Effector memory CD8-positive, alpha-beta T cell (primary cell): Measurements from ENCODE around the gene PCNX2.

Source experiments
- ATAC-seq: fragments of 150-1000 bp; cut with Tn5 transposase; replicated peaks from 2 replicates; pipeline ENCODE4 v1.10.0; 2021; ENCODE audit warnings: mild to moderate bottlenecking, moderate library complexity
- DNase-seq, 3 experiments: peaks; one replicate each; pipeline ENCODE4 v3.0.0; 2021
- H3K27ac Mint-ChIP-seq, 2 donors: one replicate each; pipeline ENCODE4 v1.8.0; 2022; ENCODE audit warnings: mild to moderate bottlenecking in 2 of 2, mixed read lengths in 2 of 2, moderate library complexity in 2 of 2
- H3K27me3 Mint-ChIP-seq, 2 donors: one replicate each; pipeline ENCODE4 v1.8.0; 2022; ENCODE audit warnings: mixed read lengths in 2 of 2
- H3K36me3 Mint-ChIP-seq: one replicate; pipeline ENCODE4 v1.8.0; 2022; ENCODE audit warnings: mild to moderate bottlenecking, moderate library complexity, mixed read lengths; ENCODE audit not compliant: insufficient read depth
- H3K4me1 Mint-ChIP-seq, 2 donors: one replicate each; pipeline ENCODE4 v1.8.0; 2022; ENCODE audit warnings: low read depth in 2 of 2, mixed read lengths in 2 of 2
- H3K4me3 Mint-ChIP-seq, 2 donors: one replicate each; pipeline ENCODE4 v1.8.0; 2022; ENCODE audit warnings: mild to moderate bottlenecking in 2 of 2, mixed read lengths in 2 of 2, moderate library complexity in 2 of 2
- H3K9me3 Mint-ChIP-seq, 2 donors: one replicate each; pipeline ENCODE4 v1.8.0; 2022; ENCODE audit warnings: mixed read lengths in 2 of 2

Gene PCNX2

DNA sequence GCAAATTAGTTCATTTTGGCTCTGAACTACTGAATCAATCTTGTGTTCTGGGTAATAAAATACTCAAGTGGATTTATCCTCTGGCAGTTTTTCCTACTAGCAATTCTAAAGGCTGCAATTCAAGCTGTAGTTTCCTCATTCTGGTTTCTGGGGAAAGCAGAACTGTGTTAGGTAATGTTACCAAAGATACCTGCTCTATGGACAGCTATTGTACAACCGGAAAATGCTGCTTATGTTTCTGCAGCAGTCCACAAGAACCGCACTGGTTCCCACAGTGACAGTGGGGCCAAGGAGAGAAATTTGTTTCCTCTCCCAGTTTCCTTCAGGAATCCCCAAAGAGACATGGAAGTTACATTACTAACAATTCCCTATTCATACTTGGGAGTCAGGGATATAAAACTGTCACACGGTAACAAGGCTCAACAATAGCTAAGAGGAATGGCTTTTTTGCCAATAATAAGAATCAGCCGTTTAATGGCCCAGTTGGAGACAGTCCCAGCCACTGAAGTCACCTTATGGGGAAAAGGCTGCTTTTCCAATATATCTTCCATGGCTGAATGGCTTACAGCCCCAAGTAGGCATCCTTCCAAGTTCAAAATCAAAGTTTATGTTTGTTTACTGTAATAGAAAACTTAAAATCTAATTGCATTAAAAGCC is 52.6 kb downstream of the PCNX2 start:
- H3K27ac Mint-ChIP-seq = no peak overlapping the region
- H3K4me1 Mint-ChIP-seq = peaks cover 0 to 6% of the 10 kb centered on the region in 2 donors
- peaks cover 3% of the 10 kb centered on the region for H3K36me3 Mint-ChIP-seq
- no peaks in the 10 kb centered on the region for H3K9me3 Mint-ChIP-seq
- DNase-seq (no peak), ATAC-seq (no peak)
- H3K27me3 Mint-ChIP-seq = no peaks in the 10 kb centered on the region
- H3K4me3 Mint-ChIP-seq = no peak overlapping the region

DNA sequence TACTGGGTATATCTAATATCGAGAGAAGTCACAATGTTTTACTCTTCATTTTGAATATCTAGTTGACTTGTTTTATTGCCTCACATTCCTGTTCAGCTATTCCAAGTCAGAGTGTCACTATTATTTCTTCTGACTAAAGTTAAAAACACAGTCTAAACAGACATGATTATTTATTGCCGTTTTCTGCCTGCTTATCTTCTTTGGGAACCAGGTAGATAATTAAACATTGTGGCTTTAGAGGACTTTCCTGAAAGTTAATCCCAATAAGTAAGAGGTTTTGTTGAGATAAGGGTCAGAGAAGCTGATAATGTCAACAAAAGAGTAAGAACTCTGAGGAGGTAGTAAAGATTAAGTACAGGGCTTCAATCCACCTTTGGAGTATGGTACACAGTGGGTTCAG is 53.8 kb downstream of the PCNX2 start:
- H3K27me3 Mint-ChIP-seq = no peaks in the 10 kb centered on the region
- no peak overlapping the region for H3K4me3 Mint-ChIP-seq

DNA sequence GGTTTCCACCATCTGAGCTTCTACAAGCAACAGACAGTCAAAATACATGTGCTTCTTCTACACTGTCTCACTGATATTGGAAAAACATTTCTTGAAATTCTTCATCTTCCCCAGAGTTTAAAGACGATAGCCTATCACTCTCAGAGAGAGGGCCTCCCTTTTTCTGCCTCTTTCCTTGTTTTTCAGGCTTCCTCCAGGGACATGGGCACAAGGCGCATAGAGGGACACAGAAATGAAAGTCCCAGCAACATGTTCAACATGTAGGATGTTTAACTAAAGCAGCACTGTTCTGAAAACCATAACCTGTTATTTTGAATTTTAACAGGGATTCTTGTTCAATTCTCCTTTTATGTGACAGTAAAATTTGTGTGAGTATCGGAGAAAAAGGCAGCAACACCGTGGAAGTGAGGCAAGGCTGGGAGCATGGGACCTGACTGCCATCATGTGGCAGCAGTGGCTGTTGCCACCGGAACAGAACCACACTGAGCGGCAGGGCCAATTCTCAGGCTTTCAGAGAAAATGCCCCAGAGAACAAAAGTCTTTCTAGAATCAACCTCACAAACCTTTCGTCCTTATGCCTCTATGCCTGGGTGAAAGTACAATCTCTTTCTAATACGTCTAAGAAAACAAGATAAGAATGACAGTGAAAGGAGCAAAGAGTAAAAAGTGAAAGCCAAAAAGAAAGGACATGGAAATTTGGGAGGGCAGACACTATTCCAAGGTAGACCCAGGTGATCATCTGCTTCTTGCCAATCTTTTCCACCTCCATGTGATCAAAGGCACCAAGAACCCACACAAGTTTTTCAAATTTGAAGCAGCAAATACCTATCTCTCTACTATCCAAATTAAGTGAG is 54.5 kb downstream of the PCNX2 start:
- ATAC-seq = no peak
- Mint-ChIP-seq H3K27ac (no peak overlapping the region), H3K4me3 (no peak overlapping the region), H3K4me1 (peaks cover 0 to 6% of the 10 kb centered on the region in 2 donors), H3K27me3 (no peaks in the 10 kb centered on the region), H3K9me3 (no peaks in the 10 kb centered on the region), H3K36me3 (peaks cover 7% of the 10 kb centered on the region)
- DNase-seq = no peak

More for the DNA sequence above, 53.8 kb downstream of the PCNX2 start:
- ATAC-seq = no peak
- Mint-ChIP-seq H3K27ac (peak overlapping the region in 1 of 2 donors; percentile 67), H3K36me3 (peaks cover 4% of the 10 kb centered on the region), H3K4me1 (peaks cover 0 to 6% of the 10 kb centered on the region in 2 donors), H3K9me3 (no peaks in the 10 kb centered on the region)
- DNase-seq = no peak

DNA sequence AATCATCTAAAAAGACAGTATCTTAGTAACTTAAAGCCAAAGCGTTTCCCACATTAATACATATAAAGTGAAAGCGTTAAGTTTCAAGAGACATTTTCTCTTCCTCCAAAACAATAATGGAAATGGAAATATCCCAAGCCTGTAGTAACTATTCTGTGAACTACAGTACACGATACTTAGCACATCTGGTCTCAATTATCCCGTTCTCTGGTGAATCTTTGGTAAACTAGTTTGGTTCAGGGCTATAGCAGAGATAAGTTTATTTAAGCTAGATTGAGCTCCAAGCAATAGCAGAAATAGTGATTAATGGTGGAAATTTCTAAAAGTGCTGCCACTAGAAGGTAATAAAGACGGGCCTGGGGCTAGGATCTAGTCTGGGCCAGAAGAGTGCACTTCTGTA is 55.2 kb downstream of the PCNX2 start:
- peaks cover 13% of the 10 kb centered on the region for H3K36me3 Mint-ChIP-seq
- ATAC-seq = no peak
- H3K9me3 Mint-ChIP-seq = no peaks in the 10 kb centered on the region
- H3K4me3 Mint-ChIP-seq = no peak overlapping the region
- H3K4me1 Mint-ChIP-seq = peaks cover 0 to 6% of the 10 kb centered on the region in 2 donors
- H3K27me3 Mint-ChIP-seq = no peaks in the 10 kb centered on the region
- H3K27ac Mint-ChIP-seq = no peak overlapping the region
- no peak for DNase-seq

DNA sequence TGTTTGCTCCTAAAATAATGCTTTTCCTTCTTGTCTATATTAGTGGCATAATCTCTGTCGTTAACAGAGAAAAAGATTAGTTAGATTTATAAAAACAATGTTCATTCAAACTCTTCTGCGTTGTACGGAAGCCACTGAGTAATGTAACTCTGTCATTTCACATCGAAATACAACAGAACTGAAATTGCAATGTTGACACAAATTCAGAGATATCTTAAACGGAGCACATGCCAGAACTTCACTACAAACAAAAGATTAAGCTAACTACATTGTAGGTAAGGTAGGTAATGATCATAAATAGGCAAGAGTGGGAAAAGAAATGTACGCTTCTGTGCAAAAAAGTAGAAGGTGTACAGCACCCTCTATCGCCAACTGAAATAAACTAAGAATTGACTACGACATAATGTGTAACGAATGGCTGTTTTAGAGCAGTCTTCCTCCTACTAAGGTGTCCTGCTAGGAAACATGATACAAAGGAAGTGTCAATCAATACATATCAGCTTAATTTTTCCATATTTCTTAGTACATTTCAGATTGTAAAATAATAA is 56.6 kb downstream of the PCNX2 start:
- Mint-ChIP-seq H3K9me3 (no peaks in the 10 kb centered on the region), H3K27ac (no peak overlapping the region), H3K36me3 (peaks cover 19% of the 10 kb centered on the region), H3K4me3 (no peak overlapping the region), H3K27me3 (no peaks in the 10 kb centered on the region), H3K4me1 (no peaks in the 10 kb centered on the region)
- ATAC-seq (no peak), DNase-seq (no peak)

DNA sequence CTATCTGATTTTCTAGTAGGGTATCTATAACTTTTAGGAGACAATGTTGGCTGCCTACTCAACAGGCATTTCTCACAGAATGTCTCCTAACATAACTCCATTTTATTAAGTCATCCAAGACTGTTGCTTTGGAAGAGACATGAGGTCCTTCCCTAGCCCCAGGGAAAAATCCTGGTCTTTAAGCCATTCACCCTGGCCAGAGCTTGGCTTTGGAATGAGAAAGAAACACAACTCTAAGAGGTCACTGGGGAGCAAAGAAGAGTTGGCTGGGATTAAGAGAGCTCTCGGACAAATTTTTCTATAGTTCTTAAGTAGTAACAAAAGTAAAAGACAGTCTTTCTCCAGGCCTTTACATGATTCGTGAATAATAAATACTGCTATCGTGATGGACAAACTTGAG is 57.9 kb downstream of the PCNX2 start:
- DNase-seq = no peak
- Mint-ChIP-seq H3K27me3 (no peaks in the 10 kb centered on the region), H3K36me3 (peaks cover 23% of the 10 kb centered on the region), H3K4me3 (no peak overlapping the region), H3K4me1 (no peaks in the 10 kb centered on the region), H3K27ac (no peak overlapping the region), H3K9me3 (no peaks in the 10 kb centered on the region)
- no peak for ATAC-seq

DNA sequence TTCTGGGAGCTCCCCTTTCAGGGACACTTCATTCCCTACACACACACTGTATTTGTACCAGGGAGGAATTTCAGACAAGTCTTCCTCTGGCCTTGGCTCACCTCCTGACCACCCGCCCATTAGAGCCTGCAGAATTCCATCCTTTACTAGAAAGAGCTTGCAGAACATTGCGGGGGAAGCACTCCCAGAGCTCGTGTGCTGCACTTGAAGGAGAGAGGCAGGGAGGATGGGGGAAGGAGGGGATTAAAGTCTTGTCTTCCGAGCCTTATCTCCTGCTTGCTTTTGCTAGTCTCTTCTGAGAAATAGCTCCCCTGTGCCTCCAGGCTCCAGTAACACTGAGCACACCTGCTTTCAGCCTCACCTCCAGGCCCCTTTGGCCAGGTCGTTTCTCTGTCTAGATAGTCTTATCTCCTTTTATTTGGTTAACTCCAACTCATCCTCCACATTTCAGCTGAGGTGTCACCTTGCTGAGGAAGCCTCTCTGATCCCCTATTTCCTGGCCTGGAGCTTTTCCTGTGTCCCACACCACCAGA is 62.0 kb downstream of the PCNX2 start:
- H3K27me3 Mint-ChIP-seq = no peaks in the 10 kb centered on the region
- H3K9me3 Mint-ChIP-seq = no peaks in the 10 kb centered on the region
- H3K36me3 Mint-ChIP-seq = peaks cover 23% of the 10 kb centered on the region
- H3K4me3 Mint-ChIP-seq = no peak overlapping the region
- ATAC-seq (no peak), DNase-seq (no peak)
- no peaks in the 10 kb centered on the region for H3K4me1 Mint-ChIP-seq
- peak overlapping the region in 1 of 2 donors; percentile 24 for H3K27ac Mint-ChIP-seq

DNA sequence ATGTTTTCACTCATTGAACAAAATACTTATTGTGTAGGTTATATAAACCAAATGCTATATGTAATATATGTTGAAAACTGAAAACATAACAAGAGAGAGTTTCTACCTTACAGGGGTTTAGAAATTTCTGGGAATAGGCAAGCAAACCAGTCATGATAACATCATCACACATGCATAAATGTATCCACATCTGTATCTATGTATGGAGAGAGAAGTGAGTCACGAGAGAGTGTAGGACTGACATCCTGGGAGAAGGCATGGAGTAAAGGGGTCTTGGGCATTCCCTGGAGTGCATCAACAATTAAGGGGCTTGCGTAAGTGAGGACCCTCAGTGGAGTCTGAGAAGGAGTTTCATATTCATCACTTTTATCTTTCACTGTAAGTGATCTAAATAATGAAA is 65.5 kb downstream of the PCNX2 start:
- ATAC-seq (no peak), DNase-seq (no peak)
- peak overlapping the region in 1 of 2 donors; percentile 78 for H3K27ac Mint-ChIP-seq
- no peaks in the 10 kb centered on the region for H3K9me3 Mint-ChIP-seq
- H3K27me3 Mint-ChIP-seq = no peaks in the 10 kb centered on the region
- H3K4me3 Mint-ChIP-seq = no peak overlapping the region
- H3K36me3 Mint-ChIP-seq = peaks cover 19% of the 10 kb centered on the region
- no peaks in the 10 kb centered on the region for H3K4me1 Mint-ChIP-seq

DNA sequence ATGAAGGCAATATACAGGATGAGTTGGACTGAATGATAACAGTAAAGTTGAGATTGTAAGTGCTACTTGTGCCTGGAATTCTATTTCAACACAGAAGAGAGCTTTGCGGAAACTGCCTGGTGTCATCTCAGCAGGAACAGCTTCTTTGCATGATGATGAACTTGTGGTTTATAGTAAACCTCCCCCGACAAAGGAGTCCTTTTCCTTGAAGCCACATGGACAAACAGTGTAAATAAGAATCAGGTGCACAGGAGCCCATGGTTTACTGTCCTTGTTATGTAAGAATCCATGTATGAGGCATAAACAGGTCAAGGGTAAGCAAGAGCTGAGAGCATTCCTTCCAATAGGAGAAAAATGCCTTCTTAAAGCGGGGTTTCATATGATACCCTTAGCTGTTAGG is 66.2 kb downstream of the PCNX2 start:
- H3K4me3 Mint-ChIP-seq = no peak overlapping the region
- H3K36me3 Mint-ChIP-seq = peaks cover 13% of the 10 kb centered on the region
- H3K4me1 Mint-ChIP-seq = no peaks in the 10 kb centered on the region
- no peak for ATAC-seq
- no peak overlapping the region for H3K27ac Mint-ChIP-seq
- no peaks in the 10 kb centered on the region for H3K27me3 Mint-ChIP-seq
- H3K9me3 Mint-ChIP-seq = no peaks in the 10 kb centered on the region
- DNase-seq = no peak

DNA sequence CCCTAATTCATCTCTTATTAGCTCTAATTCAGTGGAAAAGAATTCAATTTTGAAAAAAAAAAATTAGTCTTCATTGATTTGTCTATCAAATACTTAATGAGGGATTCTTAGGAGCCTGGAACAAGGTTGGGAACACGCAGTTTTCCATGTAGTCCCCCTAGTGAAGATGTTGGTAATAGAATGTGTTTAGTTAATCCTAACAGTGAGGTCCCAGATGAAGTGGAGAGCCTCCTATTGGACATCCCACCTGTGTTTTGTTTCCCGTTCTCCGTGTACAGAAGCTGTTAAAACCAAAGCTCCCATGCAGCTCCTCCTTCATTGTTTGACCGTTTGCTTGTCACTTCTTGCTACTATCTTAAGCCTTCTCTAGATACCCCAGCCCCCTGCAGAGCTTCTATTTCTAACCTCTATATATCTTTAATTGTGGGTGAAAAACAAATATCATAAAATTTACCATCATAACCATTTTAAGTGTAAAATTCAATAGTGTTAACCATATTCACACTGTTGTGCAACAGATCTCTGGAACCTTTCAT is 67.5 kb downstream of the PCNX2 start:
- peak overlapping the region in 1 of 2 donors; percentile 38 for H3K27ac Mint-ChIP-seq
- H3K4me1 Mint-ChIP-seq = no peaks in the 10 kb centered on the region
- DNase-seq (no peak), ATAC-seq (no peak)
- peaks cover 9% of the 10 kb centered on the region for H3K36me3 Mint-ChIP-seq
- H3K9me3 Mint-ChIP-seq = no peaks in the 10 kb centered on the region
- H3K4me3 Mint-ChIP-seq = no peak overlapping the region
- no peaks in the 10 kb centered on the region for H3K27me3 Mint-ChIP-seq

DNA sequence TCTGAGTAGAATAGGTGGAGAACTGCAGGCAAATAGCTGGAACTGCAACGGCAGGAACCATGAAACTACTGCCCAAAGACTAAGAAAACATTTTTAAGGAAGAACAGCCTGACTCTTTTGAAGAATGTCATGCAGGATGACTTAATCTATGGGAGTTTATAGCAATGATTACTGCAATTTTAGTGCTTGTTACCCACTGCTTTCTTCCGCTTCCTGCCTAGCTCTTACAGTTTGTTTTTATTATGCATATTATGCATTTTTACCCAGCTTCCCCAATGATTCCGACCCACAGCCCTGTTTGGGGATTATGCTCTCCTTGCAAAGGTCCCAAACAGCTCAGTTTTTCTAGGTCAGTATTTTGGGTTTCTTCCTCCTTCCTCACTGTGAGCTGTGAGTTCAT is 71.2 kb downstream of the PCNX2 start:
- Mint-ChIP-seq H3K36me3 (peaks cover 9% of the 10 kb centered on the region), H3K27me3 (no peaks in the 10 kb centered on the region), H3K9me3 (no peaks in the 10 kb centered on the region), H3K4me3 (no peak overlapping the region), H3K27ac (no peak overlapping the region), H3K4me1 (no peaks in the 10 kb centered on the region)
- DNase-seq (no peak), ATAC-seq (no peak)

DNA sequence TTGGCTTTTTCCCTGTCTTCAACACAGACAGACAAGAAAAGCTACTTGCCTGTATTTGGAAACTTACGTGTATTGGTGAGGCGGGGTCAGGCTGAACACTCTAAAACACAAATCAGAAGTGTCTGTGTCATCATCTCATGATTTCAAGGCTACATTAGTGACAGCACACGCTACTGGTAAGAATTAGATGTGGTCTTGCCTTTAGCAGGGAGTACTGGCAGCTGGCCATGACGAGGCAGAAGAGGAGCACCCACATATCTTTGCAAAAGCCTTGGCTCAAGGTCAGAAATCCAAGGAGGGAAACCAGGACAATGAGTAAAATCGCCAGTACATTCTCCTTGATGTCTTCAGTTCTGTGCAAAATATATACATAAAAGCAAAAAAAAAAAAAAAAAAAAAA is 77.7 kb downstream of the PCNX2 start:
- no peaks in the 10 kb centered on the region for H3K4me1 Mint-ChIP-seq

DNA sequence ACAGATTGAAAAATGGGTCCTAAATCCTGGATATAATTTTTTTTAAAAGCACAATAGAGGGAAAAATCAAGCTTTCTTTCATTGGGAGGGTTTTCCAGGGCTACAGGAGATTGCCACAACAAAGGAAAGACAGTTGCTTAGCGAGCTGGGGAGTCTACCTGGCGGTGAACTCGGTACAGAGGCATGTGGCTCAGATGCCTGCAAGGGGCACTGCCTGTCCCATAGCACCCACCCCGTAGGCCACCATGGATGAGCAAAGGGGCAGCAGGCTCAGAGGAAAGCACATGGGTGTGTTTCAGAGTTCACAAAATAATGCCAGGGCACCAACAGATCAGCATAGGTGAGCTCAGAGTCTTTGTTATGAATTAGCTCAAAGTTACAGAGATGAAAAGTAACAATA is 79.5 kb downstream of the PCNX2 start:
- DNase-seq = no peak
- Mint-ChIP-seq H3K9me3 (no peaks in the 10 kb centered on the region), H3K4me1 (no peaks in the 10 kb centered on the region), H3K4me3 (no peak overlapping the region), H3K36me3 (peaks cover 6% of the 10 kb centered on the region), H3K27me3 (no peaks in the 10 kb centered on the region), H3K27ac (no peak overlapping the region)
- ATAC-seq = no peak

More for the DNA sequence above, 77.7 kb downstream of the PCNX2 start:
- no peak for ATAC-seq
- Mint-ChIP-seq H3K4me3 (no peak overlapping the region), H3K27me3 (no peaks in the 10 kb centered on the region), H3K27ac (no peak overlapping the region), H3K9me3 (no peaks in the 10 kb centered on the region), H3K36me3 (peaks cover 4% of the 10 kb centered on the region)
- DNase-seq = no peak
